Measurements from ENCODE around the gene UBE2F. TPM values are rescaled to one million over a fixed set of nuclear protein-coding genes. Genes with fewer than 3 reads are reported as not detected.

The UBE2F gene
- total RNA-seq, 5 donors from 2014 or later (not counting 1 experiment from before 2014, with no cell fraction given) = 35.1 to 53.6 (median 37.3) TPM

DNA sequence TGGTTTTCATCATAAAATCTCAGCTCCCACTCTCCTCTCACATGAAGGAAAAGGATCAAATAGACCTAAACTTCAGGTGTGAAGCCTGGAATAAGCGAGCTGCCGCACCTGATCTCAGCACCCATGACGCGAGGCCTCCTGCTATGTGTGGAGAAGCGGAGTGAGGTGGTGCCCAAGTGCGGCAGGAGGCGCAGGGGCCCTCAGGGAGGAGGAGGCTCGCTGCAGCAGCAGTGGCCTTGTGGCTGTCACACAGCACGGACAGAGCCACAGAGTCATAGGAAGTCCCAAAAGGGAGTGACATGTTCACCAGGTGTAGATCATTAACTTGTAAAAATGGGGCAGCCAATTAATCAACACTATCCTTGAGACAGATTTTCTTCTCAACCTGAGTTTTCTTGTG, 103.1 kb downstream of the UBE2F start:
- H3K4me3 Mint-ChIP-seq = peak overlapping the region in 1 of 3 donors; percentile 68

DNA sequence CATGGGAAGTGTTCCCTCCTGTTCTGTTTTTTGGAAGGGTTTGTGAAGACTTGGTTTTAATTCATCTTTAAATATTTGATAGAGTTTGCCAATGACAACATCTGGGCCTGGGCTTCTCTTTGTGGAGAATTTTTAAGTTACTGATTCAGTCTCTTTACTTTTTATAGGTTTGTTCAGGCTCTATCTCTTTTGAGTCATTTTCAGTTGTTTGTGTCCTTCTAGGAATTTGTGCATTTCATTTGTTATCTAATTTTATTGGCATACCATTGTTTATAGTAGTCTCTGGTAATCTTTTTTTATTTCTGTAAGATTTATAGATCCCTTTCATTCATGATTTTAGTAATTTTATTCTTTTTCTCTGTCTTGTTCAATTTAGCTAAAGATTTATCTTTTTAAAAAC, 108.6 kb downstream of the UBE2F start:
- Mint-ChIP-seq H3K27me3 (no peaks in the 10 kb centered on the region), H3K27ac (no peak overlapping the region), H3K4me1 (peaks cover 0 to 12% (median 10%) of the 10 kb centered on the region in 3 donors), H3K4me3 (no peak overlapping the region), H3K36me3 (peaks cover 62% of the 10 kb centered on the region), H3K9me3 (no peaks in the 10 kb centered on the region)
- ATAC-seq (replicated peaks in 1 of 4) (no peak), DNase-seq (no peak)
- peaks cover 0 to 6% of the 10 kb centered on the region in 2 experiments for H3K4me1 ChIP-seq (ENCODE audit: control insufficient read depth in 1 of 2, extremely low read depth in 1 of 2, insufficient read depth in 2 of 2, low read length in 2 of 2)
- no peak overlapping the region for H3K27ac ChIP-seq (ENCODE audit: low read length)
- CTCF ChIA-PET = interaction anchor here (0.7 to 0.9 kb wide), 2 partner anchors 10 to 14 kb away, joined by 4 to 6 read pairs; no protein-coding TSS in a partner anchor
- H3K27me3 ChIP-seq (replicated peaks in 1 of 2; ENCODE audit: control insufficient read depth in 2 of 2, extremely low read depth in 1 of 2, insufficient read depth in 2 of 2, low read length in 1 of 2) = no peaks in the 10 kb centered on the region
- H3K36me3 ChIP-seq (ENCODE audit: control insufficient read depth in 2 of 2, extremely low read depth in 1 of 2, insufficient read depth in 1 of 2, low read length in 1 of 2) = peaks cover 5 to 22% of the 10 kb centered on the region in 2 donors
- POLR2A ChIA-PET = no interaction called here
- H3K4me3 ChIP-seq (ENCODE audit: control insufficient read depth in 1 of 2, extremely low read depth in 1 of 2, low read length in 1 of 2) = no peak overlapping the region
- H3K9me3 ChIP-seq = peaks cover 9% of the 10 kb centered on the region

More for the DNA sequence above, 103.1 kb downstream of the UBE2F start:
- peaks cover 22 to 43% (median 41%) of the 10 kb centered on the region in 3 donors for H3K4me1 Mint-ChIP-seq
- Histone ChIP-seq H3K9me3 (peaks cover 6% of the 10 kb centered on the region), H3K27ac (ENCODE audit: low read length) (peak overlapping the region; percentile 55), H3K4me3 (ENCODE audit: control insufficient read depth in 1 of 2, extremely low read depth in 1 of 2, low read length in 1 of 2) (no peak overlapping the region), H3K4me1 (ENCODE audit: control insufficient read depth in 1 of 2, extremely low read depth in 1 of 2, insufficient read depth in 2 of 2, low read length in 2 of 2) (peaks cover 15 to 33% of the 10 kb centered on the region in 2 experiments), H3K36me3 (ENCODE audit: control insufficient read depth in 2 of 2, extremely low read depth in 1 of 2, insufficient read depth in 1 of 2, low read length in 1 of 2) (peaks cover 5 to 35% of the 10 kb centered on the region in 2 donors), H3K27me3 (replicated peaks in 1 of 2; ENCODE audit: control insufficient read depth in 2 of 2, extremely low read depth in 1 of 2, insufficient read depth in 2 of 2, low read length in 1 of 2) (no peaks in the 10 kb centered on the region)
- peaks cover 59% of the 10 kb centered on the region for H3K36me3 Mint-ChIP-seq
- ChIA-PET POLR2A (no interaction called here), CTCF (no interaction called here)
- DNase-seq (no peak), ATAC-seq (replicated peaks in 1 of 4) (no peak)
- WGBS (ENCODE audit: insufficient coverage) = no CpG with 5 or more reads among the region's 9 CpGs
- no peaks in the 10 kb centered on the region for H3K27me3 Mint-ChIP-seq
- peaks cover 0 to 8% (median 6%) of the 10 kb centered on the region in 3 donors for H3K9me3 Mint-ChIP-seq
- H3K27ac Mint-ChIP-seq = peak overlapping the region; percentile 92 to 93

DNA sequence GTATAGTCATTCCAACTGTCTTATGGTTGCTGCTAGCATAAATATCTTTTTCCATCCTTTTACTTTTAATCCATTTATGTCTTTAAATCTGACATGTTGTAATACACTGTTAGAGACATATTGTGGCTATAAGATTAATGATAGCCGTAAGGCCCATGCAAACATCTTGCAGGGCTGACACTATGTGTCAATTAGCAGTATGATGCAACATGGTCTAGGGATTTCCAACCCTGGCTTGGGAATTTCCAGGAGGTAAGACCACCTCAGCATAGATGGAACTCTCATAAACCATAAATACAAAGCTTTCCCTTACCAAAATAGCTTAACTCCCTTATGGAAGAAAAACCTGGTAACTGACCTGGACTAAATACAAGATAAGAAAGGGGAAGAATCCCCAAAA, 110.5 kb downstream of the UBE2F start:
- peaks cover 0 to 5% (median 4%) of the 10 kb centered on the region in 3 donors for H3K4me1 Mint-ChIP-seq
- Histone ChIP-seq H3K36me3 (ENCODE audit: control insufficient read depth in 2 of 2, extremely low read depth in 1 of 2, insufficient read depth in 1 of 2, low read length in 1 of 2) (peaks cover 5 to 31% of the 10 kb centered on the region in 2 donors), H3K9me3 (peaks cover 9% of the 10 kb centered on the region), H3K27ac (ENCODE audit: low read length) (no peak overlapping the region), H3K27me3 (replicated peaks in 1 of 2; ENCODE audit: control insufficient read depth in 2 of 2, extremely low read depth in 1 of 2, insufficient read depth in 2 of 2, low read length in 1 of 2) (no peaks in the 10 kb centered on the region), H3K4me1 (ENCODE audit: control insufficient read depth in 1 of 2, extremely low read depth in 1 of 2, insufficient read depth in 2 of 2, low read length in 2 of 2) (no peaks in the 10 kb centered on the region), H3K4me3 (ENCODE audit: control insufficient read depth in 1 of 2, extremely low read depth in 1 of 2, low read length in 1 of 2) (no peak overlapping the region)
- no peak overlapping the region for H3K4me3 Mint-ChIP-seq
- H3K9me3 Mint-ChIP-seq = no peaks in the 10 kb centered on the region
- H3K27ac Mint-ChIP-seq = no peak overlapping the region
- H3K27me3 Mint-ChIP-seq = no peaks in the 10 kb centered on the region
- DNase-seq (no peak), ATAC-seq (replicated peaks in 1 of 4) (no peak)
- CTCF ChIA-PET = no interaction called here
- WGBS (ENCODE audit: insufficient coverage) = no CpG with 5 or more reads among the region's 1 CpG
- peaks cover 75% of the 10 kb centered on the region for H3K36me3 Mint-ChIP-seq
- POLR2A ChIA-PET = no interaction called here

DNA sequence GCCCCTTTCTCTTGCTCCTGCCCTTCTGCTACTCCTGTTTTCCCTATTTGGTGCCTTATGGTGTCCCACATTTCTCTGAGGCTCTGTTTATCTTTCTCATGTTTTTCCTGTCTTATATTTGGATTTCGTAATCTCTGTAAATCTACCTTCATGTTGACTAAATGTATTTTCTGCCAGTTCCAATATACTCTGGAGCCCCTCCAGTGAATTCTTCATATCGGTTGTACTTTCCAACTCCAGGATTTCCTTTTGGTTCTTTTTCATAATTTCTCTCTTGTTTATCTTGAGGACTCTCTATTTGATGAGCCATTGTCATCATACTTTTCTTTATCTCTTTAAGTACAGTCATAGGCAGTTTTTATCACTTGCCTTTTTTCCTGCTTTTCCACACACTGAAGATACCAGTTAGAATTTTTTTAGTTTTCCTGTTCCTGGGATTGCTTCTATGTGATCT, 113.1 kb downstream of the UBE2F start:
- ATAC-seq (replicated peaks in 1 of 4) (no peak), DNase-seq (no peak)
- no peak overlapping the region for H3K4me3 Mint-ChIP-seq
- no peaks in the 10 kb centered on the region for H3K4me1 ChIP-seq (ENCODE audit: control insufficient read depth in 1 of 2, extremely low read depth in 1 of 2, insufficient read depth in 2 of 2, low read length in 2 of 2)
- peaks cover 3% of the 10 kb centered on the region for H3K9me3 ChIP-seq
- H3K27ac ChIP-seq (ENCODE audit: low read length) = no peak overlapping the region
- H3K27ac Mint-ChIP-seq = peak overlapping the region in 1 of 2 donors; percentile 24
- H3K4me3 ChIP-seq (ENCODE audit: control insufficient read depth in 1 of 2, extremely low read depth in 1 of 2, low read length in 1 of 2) = no peak overlapping the region
- no peaks in the 10 kb centered on the region for H3K27me3 ChIP-seq (replicated peaks in 1 of 2; ENCODE audit: control insufficient read depth in 2 of 2, extremely low read depth in 1 of 2, insufficient read depth in 2 of 2, low read length in 1 of 2)
- ChIA-PET CTCF (no interaction called here), POLR2A (no interaction called here)
- H3K36me3 Mint-ChIP-seq = peaks cover 75% of the 10 kb centered on the region
- H3K4me1 Mint-ChIP-seq = no peaks in the 10 kb centered on the region
- no peaks in the 10 kb centered on the region for H3K27me3 Mint-ChIP-seq
- H3K36me3 ChIP-seq (ENCODE audit: control insufficient read depth in 2 of 2, extremely low read depth in 1 of 2, insufficient read depth in 1 of 2, low read length in 1 of 2) = peaks cover 12 to 45% of the 10 kb centered on the region in 2 donors
- H3K9me3 Mint-ChIP-seq = no peaks in the 10 kb centered on the region
- 100% methylated on average over 2 of the region's 2 CpGs for WGBS (ENCODE audit: insufficient coverage)

DNA sequence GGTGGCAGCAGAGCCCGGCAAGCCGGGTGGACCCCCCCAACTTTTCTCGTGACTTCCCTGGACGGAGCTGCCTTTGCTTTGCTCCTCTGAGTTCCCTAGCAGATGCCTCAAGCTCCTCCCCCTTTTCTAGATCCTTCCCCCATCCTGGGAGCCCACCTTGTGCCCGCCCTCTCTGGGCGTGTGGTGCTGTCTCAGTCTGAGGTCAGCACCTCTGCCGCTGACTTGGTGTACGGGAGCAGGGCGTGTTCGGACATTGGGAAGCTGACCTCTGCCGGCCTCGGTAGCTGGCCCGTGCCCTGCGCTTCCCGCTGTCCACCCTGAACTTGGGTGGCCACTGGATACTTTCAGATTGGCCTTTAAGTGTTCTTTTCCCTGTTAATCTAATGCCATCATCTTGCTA, 113.7 kb downstream of the UBE2F start:
- CTCF ChIA-PET = no interaction called here
- peaks cover 0 to 2% (median 0%) of the 10 kb centered on the region in 3 donors for H3K4me1 Mint-ChIP-seq
- no peak overlapping the region for H3K4me3 Mint-ChIP-seq
- Histone ChIP-seq H3K9me3 (peaks cover 3% of the 10 kb centered on the region), H3K4me1 (ENCODE audit: control insufficient read depth in 1 of 2, extremely low read depth in 1 of 2, insufficient read depth in 2 of 2, low read length in 2 of 2) (no peaks in the 10 kb centered on the region), H3K36me3 (ENCODE audit: control insufficient read depth in 2 of 2, extremely low read depth in 1 of 2, insufficient read depth in 1 of 2, low read length in 1 of 2) (peaks cover 12 to 45% of the 10 kb centered on the region in 2 donors), H3K27me3 (replicated peaks in 1 of 2; ENCODE audit: control insufficient read depth in 2 of 2, extremely low read depth in 1 of 2, insufficient read depth in 2 of 2, low read length in 1 of 2) (no peaks in the 10 kb centered on the region), H3K4me3 (ENCODE audit: control insufficient read depth in 1 of 2, extremely low read depth in 1 of 2, low read length in 1 of 2) (no peak overlapping the region), H3K27ac (ENCODE audit: low read length) (no peak overlapping the region)
- no peaks in the 10 kb centered on the region for H3K9me3 Mint-ChIP-seq
- H3K27me3 Mint-ChIP-seq = no peaks in the 10 kb centered on the region
- DNase-seq (no peak), ATAC-seq (replicated peaks in 1 of 4) (no peak)
- H3K27ac Mint-ChIP-seq = no peak overlapping the region
- peaks cover 73% of the 10 kb centered on the region for H3K36me3 Mint-ChIP-seq
- POLR2A ChIA-PET = no interaction called here
- 97% methylated on average over 12 of the region's 15 CpGs for WGBS (ENCODE audit: insufficient coverage)

DNA sequence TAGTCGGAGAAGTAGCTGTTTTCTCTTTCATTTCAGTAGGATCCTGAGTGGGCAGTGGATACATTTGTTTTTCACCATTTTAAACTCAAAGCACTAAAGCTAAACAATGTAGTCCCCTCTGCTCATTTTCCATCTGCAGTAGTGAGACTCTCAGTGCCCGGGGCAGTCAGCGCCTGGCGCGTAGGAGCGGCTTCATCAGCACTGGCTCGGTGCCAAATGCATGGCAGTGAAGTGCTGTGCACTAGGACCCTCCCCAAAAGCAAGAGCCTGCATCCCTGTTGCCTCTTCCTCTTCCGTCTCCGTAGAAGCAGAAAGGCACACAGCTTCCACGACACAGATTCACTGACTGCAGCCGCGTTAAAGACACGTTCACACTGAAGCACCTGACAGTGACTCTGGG, 114.3 kb downstream of the UBE2F start:
- ChIA-PET POLR2A (no interaction called here), CTCF (no interaction called here)
- H3K27me3 ChIP-seq (replicated peaks in 1 of 2; ENCODE audit: control insufficient read depth in 2 of 2, extremely low read depth in 1 of 2, insufficient read depth in 2 of 2, low read length in 1 of 2) = no peaks in the 10 kb centered on the region
- no peaks in the 10 kb centered on the region for H3K27me3 Mint-ChIP-seq
- H3K4me3 Mint-ChIP-seq = no peak overlapping the region
- no peaks in the 10 kb centered on the region for H3K9me3 Mint-ChIP-seq
- peaks cover 0 to 2% (median 0%) of the 10 kb centered on the region in 3 donors for H3K4me1 Mint-ChIP-seq
- no peak overlapping the region for H3K4me3 ChIP-seq (ENCODE audit: control insufficient read depth in 1 of 2, extremely low read depth in 1 of 2, low read length in 1 of 2)
- WGBS (ENCODE audit: insufficient coverage) = 98% methylated on average over 12 of the region's 13 CpGs
- peaks cover 76% of the 10 kb centered on the region for H3K36me3 Mint-ChIP-seq
- no peak overlapping the region for H3K27ac Mint-ChIP-seq
- peaks cover 12 to 48% of the 10 kb centered on the region in 2 donors for H3K36me3 ChIP-seq (ENCODE audit: control insufficient read depth in 2 of 2, extremely low read depth in 1 of 2, insufficient read depth in 1 of 2, low read length in 1 of 2)
- H3K4me1 ChIP-seq (ENCODE audit: control insufficient read depth in 1 of 2, extremely low read depth in 1 of 2, insufficient read depth in 2 of 2, low read length in 2 of 2) = no peaks in the 10 kb centered on the region
- ATAC-seq (replicated peaks in 1 of 4) (no peak), DNase-seq (no peak)
- H3K9me3 ChIP-seq = peaks cover 3% of the 10 kb centered on the region
- no peak overlapping the region for H3K27ac ChIP-seq (ENCODE audit: low read length)

DNA sequence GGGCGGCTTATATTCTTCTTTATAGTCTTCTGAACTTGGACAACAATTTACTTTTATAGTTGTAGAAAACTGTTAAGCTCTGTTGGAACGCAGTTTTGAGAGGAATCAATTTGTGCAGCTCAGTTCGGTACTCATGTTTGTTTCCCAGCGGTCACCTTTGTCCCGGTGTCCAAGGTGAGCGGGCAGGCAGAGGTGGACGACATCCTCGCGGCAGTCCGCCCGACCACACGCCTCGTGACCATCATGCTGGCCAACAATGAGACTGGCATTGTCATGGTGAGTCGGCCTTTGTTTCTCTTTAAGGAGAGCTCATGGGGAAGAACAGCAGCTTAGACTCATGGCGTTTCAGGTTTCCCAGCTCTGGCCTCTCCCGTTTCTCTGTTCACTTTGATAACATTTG, 114.7 kb downstream of the UBE2F start:
- H3K4me3 Mint-ChIP-seq = no peak overlapping the region
- Histone ChIP-seq H3K9me3 (peaks cover 3% of the 10 kb centered on the region), H3K27me3 (replicated peaks in 1 of 2; ENCODE audit: control insufficient read depth in 2 of 2, extremely low read depth in 1 of 2, insufficient read depth in 2 of 2, low read length in 1 of 2) (no peaks in the 10 kb centered on the region), H3K36me3 (ENCODE audit: control insufficient read depth in 2 of 2, extremely low read depth in 1 of 2, insufficient read depth in 1 of 2, low read length in 1 of 2) (peaks cover 12 to 48% of the 10 kb centered on the region in 2 donors), H3K4me1 (ENCODE audit: control insufficient read depth in 1 of 2, extremely low read depth in 1 of 2, insufficient read depth in 2 of 2, low read length in 2 of 2) (no peaks in the 10 kb centered on the region), H3K4me3 (ENCODE audit: control insufficient read depth in 1 of 2, extremely low read depth in 1 of 2, low read length in 1 of 2) (no peak overlapping the region), H3K27ac (ENCODE audit: low read length) (no peak overlapping the region)
- WGBS (ENCODE audit: insufficient coverage) = 97% methylated on average over 15 of the region's 16 CpGs
- peaks cover 0 to 2% (median 0%) of the 10 kb centered on the region in 3 donors for H3K4me1 Mint-ChIP-seq
- no peaks in the 10 kb centered on the region for H3K9me3 Mint-ChIP-seq
- H3K27ac Mint-ChIP-seq = no peak overlapping the region
- no peak for DNase-seq
- POLR2A ChIA-PET = no interaction called here
- no peaks in the 10 kb centered on the region for H3K27me3 Mint-ChIP-seq
- no peak for ATAC-seq (replicated peaks in 1 of 4)
- peaks cover 73% of the 10 kb centered on the region for H3K36me3 Mint-ChIP-seq
- CTCF ChIA-PET = no interaction called here
